ENCODE data around the gene FAM81A. TPM values are rescaled to one million over a fixed set of nuclear protein-coding genes. Genes with fewer than 3 reads are reported as not detected.

Gene FAM81A
- polyA plus RNA-seq, 2 of the 4 experiments (the other 2 are of a cell fraction) = 13.1 to 15.1 TPM

DNA sequence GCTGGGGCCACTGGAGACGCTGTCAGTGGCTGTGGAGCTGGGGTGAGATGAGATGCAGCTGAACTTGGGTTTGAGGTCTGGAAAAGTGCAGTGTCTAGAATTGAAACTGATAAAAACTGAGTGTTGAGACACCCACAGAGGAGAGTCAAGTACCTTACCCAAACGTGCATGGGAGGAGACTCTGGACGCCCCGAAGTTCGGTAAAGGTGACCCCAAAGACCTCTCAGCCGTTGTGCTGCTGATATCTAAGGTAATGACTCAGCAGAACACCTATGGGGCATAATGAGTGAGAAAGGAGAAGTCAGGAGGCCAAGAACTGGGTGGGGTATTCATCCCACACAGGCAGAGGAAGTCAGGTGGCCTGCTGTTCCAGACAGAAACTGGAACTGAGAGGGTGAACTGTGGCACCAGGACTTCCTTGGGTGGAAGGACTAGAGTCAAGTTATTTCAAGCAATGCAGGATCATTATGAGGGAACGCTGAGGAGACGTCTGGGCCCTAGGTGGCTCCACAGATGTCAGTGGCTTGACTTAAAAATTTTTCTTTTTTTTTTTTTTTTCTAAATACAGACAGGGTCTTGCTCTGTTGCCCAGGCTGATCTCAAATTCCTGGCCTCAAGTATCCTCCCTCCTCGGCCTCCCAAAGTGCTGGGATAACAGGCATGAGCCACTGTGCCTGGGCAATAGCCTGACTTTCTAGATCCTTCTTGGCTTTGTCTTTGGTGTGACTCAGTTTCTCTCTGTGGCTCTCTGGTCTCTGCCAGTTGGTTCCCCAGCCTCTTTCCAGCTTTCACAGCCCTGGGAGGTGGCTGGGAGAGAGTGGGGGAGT lies 105.9 kb downstream of the FAM81A start:
- TF ChIP-seq, protein P1, sequence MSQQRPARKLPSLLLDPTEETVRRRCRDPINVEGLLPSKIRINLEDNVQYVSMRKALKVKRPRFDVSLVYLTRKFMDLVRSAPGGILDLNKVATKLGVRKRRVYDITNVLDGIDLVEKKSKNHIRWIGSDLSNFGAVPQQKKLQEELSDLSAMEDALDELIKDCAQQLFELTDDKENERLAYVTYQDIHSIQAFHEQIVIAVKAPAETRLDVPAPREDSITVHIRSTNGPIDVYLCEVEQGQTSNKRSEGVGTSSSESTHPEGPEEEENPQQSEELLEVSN (IDR thresholded peaks at IDR 0.05; ENCODE audit: borderline replicate concordance, low read depth) = no peak
- TF ChIP-seq MAFK (IDR thresholded peaks at IDR 0.05; ENCODE audit: partially characterized antibody) = peak; percentile 80
- ChIA-PET POLR2A (interaction anchor here (1.1 kb wide), 1 partner anchor 68 kb away, joined by 3 read pairs; the partner anchor contains the start of gene GCNT3), CTCF (interaction anchor here (0.9 to 22.0 kb wide), 6 partner anchors 9 to 100 kb away, joined by 3 to 312 read pairs (median 4); no protein-coding TSS in a partner anchor)
- peak overlapping the region; percentile 10 to 65; a peak in 4 of 6 replicates for H3K27ac ChIP-seq
- H3K4me2 ChIP-seq = 0 out of 3 replicates have a peak overlapping the region, but pooled peaks have one; percentile 3
- DNase-seq (ENCODE audit: low read depth in 1 of 2, low spot score in 1 of 2) = no peak
- no peak overlapping the region for H3K4me3 ChIP-seq
- H3K9me3 ChIP-seq = no peaks in the 10 kb centered on the region
- WGBS (ENCODE audit: missing lambda C conversion rate) = 65% methylated on average over 9 of the region's 9 CpGs
- H3K4me1 ChIP-seq = peaks cover 15% of the 10 kb centered on the region
- FAIRE-seq = no peak
- ATAC-seq = no peak; a peak in 2 of 6 replicates

DNA sequence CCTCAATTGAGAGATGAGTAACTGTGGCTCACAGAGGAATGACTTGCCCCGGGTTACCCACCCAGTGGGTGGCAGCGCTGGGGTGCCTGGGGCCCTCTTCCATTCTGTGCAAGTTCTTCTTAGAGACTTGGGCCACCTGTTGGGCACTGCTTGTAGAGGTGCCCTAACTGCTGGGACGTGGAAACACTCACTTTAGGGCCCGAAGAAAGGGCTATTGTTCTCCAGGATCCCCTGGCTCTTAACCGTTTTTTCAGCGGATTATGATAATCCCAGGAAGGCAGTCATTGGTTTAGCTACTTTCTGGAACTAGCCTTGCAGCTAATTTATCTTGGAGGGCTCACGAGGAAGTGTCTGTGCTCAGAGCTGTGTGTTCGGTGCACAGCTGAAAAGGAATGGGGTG lies 107.6 kb downstream of the FAM81A start:
- Histone ChIP-seq H3K4me3 (no peak overlapping the region), H3K9me3 (no peaks in the 10 kb centered on the region), H3K4me2 (no peak overlapping the region), H3K4me1 (peaks cover 10% of the 10 kb centered on the region), H3K27ac (no peak overlapping the region)
- CTCF ChIA-PET = interaction anchor here (22.0 kb wide), 1 partner anchor 12 kb away, joined by 312 read pairs; no protein-coding TSS in a partner anchor
- POLR2A ChIA-PET = no interaction called here
- DNase-seq (ENCODE audit: low read depth in 1 of 2, low spot score in 1 of 2) (no peak), FAIRE-seq (no peak), ATAC-seq (no peak)
- WGBS (ENCODE audit: missing lambda C conversion rate) = 86% methylated on average over 8 of the region's 8 CpGs
- TF ChIP-seq ESRRA (IDR thresholded peaks at IDR 0.05; ENCODE audit: borderline replicate concordance, low read length) (no peak), TFCP2L1 (CRISPR knock-in tag; IDR thresholded peaks at IDR 0.05) (no peak), JUNB (IDR thresholded peaks at IDR 0.05) (no peak), EHMT2 (IDR thresholded peaks at IDR 0.05; ENCODE audit: low read depth) (no peak), HOXA7 (CRISPR knock-in tag; IDR thresholded peaks at IDR 0.05) (no peak), FOXS1 (CRISPR knock-in tag; IDR thresholded peaks at IDR 0.05) (no peak)
- TF ChIP-seq, protein P2, sequence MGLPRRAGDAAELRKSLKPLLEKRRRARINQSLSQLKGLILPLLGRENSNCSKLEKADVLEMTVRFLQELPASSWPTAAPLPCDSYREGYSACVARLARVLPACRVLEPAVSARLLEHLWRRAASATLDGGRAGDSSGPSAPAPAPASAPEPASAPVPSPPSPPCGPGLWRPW (IDR thresholded peaks at IDR 0.05) = no peak

DNA sequence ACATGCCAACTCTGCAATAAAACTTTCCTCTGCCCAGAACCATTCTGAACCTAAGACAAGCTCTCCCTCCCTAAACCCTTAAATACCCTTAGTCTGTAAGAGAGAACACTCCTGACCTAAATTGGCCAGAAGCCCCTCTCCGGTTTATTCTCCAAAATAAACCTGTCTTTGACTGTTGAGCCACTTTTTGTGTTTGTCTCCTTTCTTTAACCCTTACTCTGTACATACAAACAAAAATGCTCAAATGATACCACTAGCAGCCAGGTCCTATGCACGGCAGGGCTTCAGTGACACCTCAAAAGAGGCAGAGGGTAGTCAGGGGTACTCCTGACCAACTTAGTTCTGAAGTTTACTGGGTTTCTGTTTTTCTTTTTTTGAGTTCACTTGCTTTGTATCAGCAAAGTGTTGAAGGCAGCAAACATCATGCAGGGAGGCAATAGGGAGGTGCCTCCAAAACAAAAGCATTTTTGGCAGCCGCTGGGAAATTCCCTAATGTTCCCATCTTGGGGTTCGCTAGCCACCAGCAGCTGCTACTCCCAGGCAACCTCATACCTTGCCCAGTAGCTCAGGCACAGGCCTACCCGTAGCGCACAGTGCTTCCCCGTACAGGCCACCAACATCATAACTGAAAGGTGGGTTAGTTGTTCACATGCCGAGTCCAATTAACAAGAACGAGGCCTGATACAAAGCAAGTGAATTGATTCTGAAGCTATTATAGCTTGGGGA lies 110.7 kb downstream of the FAM81A start:
- H3K4me2 ChIP-seq = no peak overlapping the region
- H3K9me3 ChIP-seq = no peaks in the 10 kb centered on the region
- ATAC-seq (no peak), FAIRE-seq (no peak), DNase-seq (ENCODE audit: low read depth in 1 of 2, low spot score in 1 of 2) (no peak)
- ChIA-PET POLR2A (no interaction called here), CTCF (interaction anchor here (0.9 to 22.0 kb wide), 6 partner anchors 14 to 94 kb away, joined by 3 to 312 read pairs (median 3); no protein-coding TSS in a partner anchor)
- TF ChIP-seq MAFK (IDR thresholded peaks at IDR 0.05; ENCODE audit: partially characterized antibody) = peak; percentile 46
- TF ChIP-seq ESRRA (IDR thresholded peaks at IDR 0.05; ENCODE audit: borderline replicate concordance, low read length) = no peak
- peaks cover 24% of the 10 kb centered on the region for H3K4me1 ChIP-seq
- no peak overlapping the region for H3K4me3 ChIP-seq
- H3K27ac ChIP-seq = peak overlapping the region in 1 of 2 experiments; percentile 11; a peak in 1 of 6 replicates
- 83% methylated on average over 9 of the region's 9 CpGs for WGBS (ENCODE audit: missing lambda C conversion rate)

DNA sequence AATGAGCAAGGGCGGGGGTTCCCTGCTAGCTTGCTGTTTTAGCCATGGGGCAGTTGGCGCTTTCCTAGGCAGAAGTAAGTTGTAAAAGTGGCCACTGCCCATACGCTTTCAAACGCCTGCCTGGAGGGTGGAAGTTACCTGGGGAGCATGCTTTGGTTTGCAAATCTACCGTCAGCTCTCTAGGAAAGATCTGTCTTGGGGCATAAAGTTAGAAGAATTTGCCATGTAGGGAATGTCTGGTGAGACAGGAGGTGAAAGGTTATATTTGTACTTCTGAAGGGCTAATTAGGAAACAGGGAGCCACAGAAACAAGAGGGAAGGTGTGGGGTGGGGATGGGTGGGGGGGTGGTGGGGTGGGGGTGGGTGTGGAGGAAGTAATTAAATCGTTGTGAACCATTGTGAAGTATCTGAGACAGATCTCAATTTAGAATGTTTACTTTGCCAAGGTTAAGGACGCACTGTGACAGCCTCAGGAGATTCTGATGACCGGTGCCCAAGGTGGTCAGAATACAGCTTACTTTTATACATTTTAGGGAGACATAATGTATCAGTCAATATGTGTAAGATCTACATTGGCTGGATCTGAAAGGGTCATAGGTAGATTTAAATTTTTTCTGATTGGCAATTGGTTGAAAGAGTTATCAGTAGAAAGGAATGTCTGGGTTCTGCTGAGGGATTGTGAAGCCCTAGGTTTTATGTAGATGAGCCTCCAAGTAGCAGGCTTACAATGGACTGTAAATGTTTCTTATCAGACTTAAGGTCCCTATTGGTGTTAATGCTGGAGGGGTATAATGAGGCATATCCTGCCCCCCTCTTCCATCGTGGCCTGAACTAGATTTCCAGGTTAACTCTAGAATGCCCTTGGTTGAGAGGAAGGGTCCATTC lies 111.6 kb downstream of the FAM81A start:
- FAIRE-seq = no peak

More for the DNA sequence above, 111.6 kb downstream of the FAM81A start:
- Histone ChIP-seq H3K9me3 (no peaks in the 10 kb centered on the region), H3K4me3 (no peak overlapping the region), H3K4me2 (no peak overlapping the region), H3K4me1 (peaks cover 27% of the 10 kb centered on the region), H3K27ac (peak overlapping the region in 1 of 2 experiments; percentile 11; a peak in 1 of 6 replicates)
- WGBS (ENCODE audit: missing lambda C conversion rate) = 76% methylated on average over 9 of the region's 9 CpGs
- no peak for TF ChIP-seq MAZ (IDR thresholded peaks at IDR 0.05; ENCODE audit: borderline replicate concordance, low read depth, low read length)
- TF ChIP-seq NPAS2 (CRISPR knock-in tag; IDR thresholded peaks at IDR 0.05; ENCODE audit: borderline replicate concordance) = no peak
- TF ChIP-seq EHF (CRISPR knock-in tag; IDR thresholded peaks at IDR 0.05) = no peak
- TF ChIP-seq ZNF302 (CRISPR knock-in tag; IDR thresholded peaks at IDR 0.05) = no peak
- no peak for TF ChIP-seq JUNB (IDR thresholded peaks at IDR 0.05)
- no peak for TF ChIP-seq FOXS1 (CRISPR knock-in tag; IDR thresholded peaks at IDR 0.05)
- no peak for TF ChIP-seq EHMT2 (IDR thresholded peaks at IDR 0.05; ENCODE audit: low read depth)
- TF ChIP-seq POLR2A (IDR thresholded peaks at IDR 0.05; ENCODE audit: low read length) = no peak
- TF ChIP-seq, protein P3, sequence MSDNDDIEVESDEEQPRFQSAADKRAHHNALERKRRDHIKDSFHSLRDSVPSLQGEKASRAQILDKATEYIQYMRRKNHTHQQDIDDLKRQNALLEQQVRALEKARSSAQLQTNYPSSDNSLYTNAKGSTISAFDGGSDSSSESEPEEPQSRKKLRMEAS (IDR thresholded peaks at IDR 0.05) = no peak
- ATAC-seq (no peak), DNase-seq (ENCODE audit: low read depth in 1 of 2, low spot score in 1 of 2) (no peak)
- CTCF ChIA-PET = interaction anchor here (0.7 to 22.0 kb wide), 3 partner anchors 16 to 93 kb away, joined by 3 to 312 read pairs (median 4); no protein-coding TSS in a partner anchor
- POLR2A ChIA-PET = no interaction called here
